Loucy (cell line): Measurements from ENCODE around the gene NELFE.

ENCODE experiments used
- EZH2phosphoT487 ChIP-seq: fragments of 200-600 bp; IDR thresholded peaks from 2 replicates; pipeline ENCODE4 v1.6.1; 2018; ENCODE audit warnings: antibody characterized with exemption, mild to moderate bottlenecking, moderate library complexity, borderline replicate concordance
- TF ChIP-seq, protein P1 (sequence below): fragments of 200-600 bp; sonication (generic); conservative IDR thresholded peaks from 2 replicates; pipeline ENCODE4 v1.5.1; 2014; ENCODE audit warnings: mild to moderate bottlenecking, antibody characterized with exemption, low read length

DNA sequence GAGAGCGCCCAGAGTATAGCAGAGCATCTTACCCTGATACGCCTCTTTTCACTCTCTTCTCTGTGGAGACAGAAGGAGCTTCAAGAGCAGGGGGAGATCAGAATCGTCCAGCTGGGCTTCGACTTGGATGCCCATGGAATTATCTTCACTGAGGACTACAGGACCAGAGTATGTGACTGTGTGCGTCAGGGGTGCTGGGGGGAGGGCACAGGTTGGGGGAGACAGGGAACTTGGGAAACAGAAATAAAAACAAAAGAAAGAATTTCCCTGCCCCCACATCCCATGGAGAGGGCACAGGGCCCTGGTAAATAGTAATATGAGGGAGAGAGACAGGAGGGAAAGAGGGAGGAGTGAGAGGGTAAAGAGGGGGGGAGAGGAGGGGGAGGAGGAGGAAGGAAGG, 20.1 kb upstream of the NELFE start:
- TF ChIP-seq, protein P1, sequence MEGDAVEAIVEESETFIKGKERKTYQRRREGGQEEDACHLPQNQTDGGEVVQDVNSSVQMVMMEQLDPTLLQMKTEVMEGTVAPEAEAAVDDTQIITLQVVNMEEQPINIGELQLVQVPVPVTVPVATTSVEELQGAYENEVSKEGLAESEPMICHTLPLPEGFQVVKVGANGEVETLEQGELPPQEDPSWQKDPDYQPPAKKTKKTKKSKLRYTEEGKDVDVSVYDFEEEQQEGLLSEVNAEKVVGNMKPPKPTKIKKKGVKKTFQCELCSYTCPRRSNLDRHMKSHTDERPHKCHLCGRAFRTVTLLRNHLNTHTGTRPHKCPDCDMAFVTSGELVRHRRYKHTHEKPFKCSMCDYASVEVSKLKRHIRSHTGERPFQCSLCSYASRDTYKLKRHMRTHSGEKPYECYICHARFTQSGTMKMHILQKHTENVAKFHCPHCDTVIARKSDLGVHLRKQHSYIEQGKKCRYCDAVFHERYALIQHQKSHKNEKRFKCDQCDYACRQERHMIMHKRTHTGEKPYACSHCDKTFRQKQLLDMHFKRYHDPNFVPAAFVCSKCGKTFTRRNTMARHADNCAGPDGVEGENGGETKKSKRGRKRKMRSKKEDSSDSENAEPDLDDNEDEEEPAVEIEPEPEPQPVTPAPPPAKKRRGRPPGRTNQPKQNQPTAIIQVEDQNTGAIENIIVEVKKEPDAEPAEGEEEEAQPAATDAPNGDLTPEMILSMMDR = no peak
- TF ChIP-seq EZH2phosphoT487 = no peak
